ENCODE data around the gene CD101.
A peak's percentile ranks its signal among the peaks of the same experiment; 100 is the strongest.

Gene CD101

GRCh38 chr1:117066367-117066766 is 64.8 kb downstream of the CD101 start:
- Histone ChIP-seq H3K4me3 (no peak overlapping the region), H3K9me3 (no peaks in the 10 kb centered on the region), H3K36me3 (no peaks in the 10 kb centered on the region), H3K27ac (no peak overlapping the region), H3K27me3 (no peaks in the 10 kb centered on the region), H3K4me1 (no peaks in the 10 kb centered on the region)
- TF ChIP-seq CTCF (IDR thresholded peaks at IDR 0.05): no peak
- intact Hi-C loops (cut with DNase I; ENCODE audit: low total_unique reads): loop anchor here (2.0 kb wide), 1 partner anchor 62 kb away; no protein-coding TSS in a partner anchor
- no peak for DNase-seq

GRCh38 chr1:117067533-117068370 is 66.2 kb downstream of the CD101 start:
- H3K4me3 ChIP-seq: no peak overlapping the region
- intact Hi-C loops (cut with DNase I; ENCODE audit: low total_unique reads): loop anchor here (2.0 kb wide), 1 partner anchor 61 kb away; no protein-coding TSS in a partner anchor
- TF ChIP-seq CTCF (IDR thresholded peaks at IDR 0.05): peak; percentile 68 to 74

GRCh38 chr1:117068580-117068979 is 67.0 kb downstream of the CD101 start:
- TF ChIP-seq CTCF (IDR thresholded peaks at IDR 0.05): no peak
- Histone ChIP-seq H3K9me3 (no peaks in the 10 kb centered on the region), H3K4me3 (no peak overlapping the region), H3K27ac (no peak overlapping the region), H3K36me3 (no peaks in the 10 kb centered on the region), H3K4me1 (no peaks in the 10 kb centered on the region), H3K27me3 (no peaks in the 10 kb centered on the region)
- intact Hi-C loops (cut with DNase I; ENCODE audit: low total_unique reads): no loop called here
- no peak for DNase-seq

More at GRCh38 chr1:117067533-117068370, 66.2 kb downstream of the CD101 start:
- peak in 1 of 2 donors; percentile 41 for DNase-seq
- H3K27ac ChIP-seq: no peak overlapping the region
- no peaks in the 10 kb centered on the region for H3K36me3 ChIP-seq
- H3K27me3 ChIP-seq: no peaks in the 10 kb centered on the region
- H3K9me3 ChIP-seq: no peaks in the 10 kb centered on the region
- H3K4me1 ChIP-seq: no peaks in the 10 kb centered on the region

- Histone ChIP-seq H3K9me3 (no peaks in the 10 kb centered on the region), H3K27ac (no peak overlapping the region), H3K27me3 (no peaks in the 10 kb centered on the region), H3K4me3 (no peak overlapping the region), H3K4me1 (no peaks in the 10 kb centered on the region), H3K36me3 (peaks cover 0 to 6% (median 0%) of the 10 kb centered on the region in 3 donors)
- DNase-seq: no peak
- intact Hi-C loops (cut with DNase I; ENCODE audit: low total_unique reads): no loop called here
- TF ChIP-seq CTCF (IDR thresholded peaks at IDR 0.05): no peak
Observed at GRCh38 chr1:117069220-117069844, 67.8 kb downstream of the CD101 start.

DNA sequence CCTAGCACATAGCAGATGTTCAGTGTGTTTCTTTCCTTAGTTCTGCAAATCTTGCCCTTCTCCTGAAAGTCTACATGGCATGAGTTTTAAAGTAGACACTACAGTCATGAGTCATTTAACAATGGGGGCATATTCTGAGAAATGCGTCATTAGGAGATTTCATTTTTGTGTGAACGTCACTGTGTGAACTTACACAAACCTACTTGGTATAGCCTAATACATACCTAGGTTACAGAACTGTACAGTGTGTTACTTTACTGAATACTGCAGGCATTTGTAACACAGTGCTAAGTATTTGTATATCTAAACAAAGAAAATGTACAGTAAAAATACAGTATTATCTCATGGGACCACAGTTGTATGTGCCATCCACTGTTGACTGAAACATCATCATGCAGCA is 68.6 kb downstream of the CD101 start:
- peaks cover under 1 to 13% (median 1%) of the 10 kb centered on the region in 3 donors for H3K36me3 ChIP-seq
- TF ChIP-seq CTCF (IDR thresholded peaks at IDR 0.05): no peak
- intact Hi-C loops (cut with DNase I; ENCODE audit: low total_unique reads): no loop called here

More for the DNA sequence above, 68.6 kb downstream of the CD101 start:
- Histone ChIP-seq H3K27me3 (no peaks in the 10 kb centered on the region), H3K4me3 (no peak overlapping the region), H3K4me1 (no peaks in the 10 kb centered on the region), H3K9me3 (no peaks in the 10 kb centered on the region), H3K27ac (no peak overlapping the region)
- no peak for DNase-seq
